Spinal cord (tissue), 10 donors: ENCODE measurements around the gene TMEM126B. TPM values are rescaled to one million over a fixed set of nuclear protein-coding genes. Genes with fewer than 3 reads are reported as not detected.
A peak's percentile ranks its signal among the peaks of the same experiment; 100 is the strongest.
"Not testable (repeated sequence)": the region's sequence is repeated elsewhere in the genome, so short reads cannot be mapped to it uniquely, and the experiment has no call there.

Source experiments
- DNase-seq, 6 donors: peaks; one replicate each; pipeline versions ENCODE4 v3.0.0 to v3.0.0-alpha.2; 2013 to 2015; ENCODE audit warnings: low spot score in 6 of 6, low read depth in 4 of 6
- H3K27ac ChIP-seq: one replicate; pipeline ENCODE4 v1.5.1; 2013; ENCODE audit warnings: low read depth, low read length, control low read depth
- H3K27me3 ChIP-seq: one replicate; pipeline ENCODE4 v1.6.1; 2013; ENCODE audit warnings: low read length; ENCODE audit not compliant: control insufficient read depth, insufficient read depth
- H3K36me3 ChIP-seq: one replicate; pipeline ENCODE4 v1.6.1; 2013; ENCODE audit warnings: low read length; ENCODE audit not compliant: control insufficient read depth, insufficient read depth
- H3K4me1 ChIP-seq: one replicate; pipeline ENCODE4 v1.6.1; 2013; ENCODE audit warnings: low read length; ENCODE audit not compliant: control insufficient read depth, insufficient read depth
- H3K4me3 ChIP-seq: one replicate; pipeline ENCODE4 v1.5.1; 2013; ENCODE audit warnings: low read depth, low read length, control low read depth
- H3K9me3 ChIP-seq: one replicate; pipeline ENCODE4 v1.6.1; 2013; ENCODE audit warnings: low read length; ENCODE audit not compliant: control insufficient read depth, insufficient read depth
- WGBS: methylation state at CpG from one replicate; pipeline ENCODE4 v1.1.5; 2013; ENCODE audit warnings: missing lambda C conversion rate; ENCODE audit not compliant: insufficient coverage; 5-methylcytosine and 5-hydroxymethylcytosine counted together
- polyA plus RNA-seq, 2 donors: library from polyadenylated mRNA; unstranded; fragments of 120-200 nt; gene quantifications; one replicate each; pipeline ENCODE4 v1.2.1, GENCODE V29; 2013; ENCODE audit not compliant: insufficient read length in 2 of 2
- total RNA-seq, 2 donors: library from RNA; depleted of rRNA in 1 of 2; stranded (reverse); fragments of 120-200 nt in 1 of 2; fragments of >200 nt in 1 of 2; gene quantifications; one replicate each; pipeline versions ENCODE4 v1.2.3 to v1.2.4, GENCODE V29; 2013 to 2014
- donor health status: healthy.

TMEM126B gene
- total and polyA plus RNA-seq, 4 donors, result 63.1 to 70.9 (median 65.8) TPM

DNA sequence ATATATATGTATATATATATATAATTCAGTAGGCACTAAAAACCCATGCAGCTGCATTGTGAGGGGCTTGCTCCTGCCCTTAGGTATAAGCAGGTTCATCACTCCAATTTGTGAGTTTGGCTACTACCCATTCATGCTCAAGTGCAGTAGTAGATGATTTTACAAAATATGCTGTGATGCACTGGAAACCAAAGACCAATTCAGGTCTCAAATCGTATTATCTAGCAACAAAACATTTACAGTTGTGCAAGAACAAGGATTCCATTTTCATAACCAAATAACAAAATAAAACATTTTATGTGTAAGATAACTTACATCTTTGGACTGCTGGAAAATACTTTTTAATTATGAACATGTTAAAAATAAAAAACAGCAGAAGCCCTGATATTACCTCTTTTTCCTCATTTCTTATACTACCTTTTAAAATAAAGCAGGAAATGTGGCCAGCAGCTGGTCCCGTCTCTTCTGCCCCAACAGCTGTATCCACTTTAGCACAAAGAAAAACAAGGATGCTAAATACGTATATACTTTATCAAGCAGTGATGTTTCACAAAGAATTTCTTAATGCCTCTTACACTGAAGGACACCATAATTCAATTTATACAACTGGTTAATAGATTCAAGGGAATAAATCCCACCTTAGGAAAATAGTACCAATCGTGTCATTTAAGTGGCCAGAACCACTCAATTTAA, 33.7 kb downstream of the TMEM126B start:
- Histone ChIP-seq H3K36me3 (no peaks in the 10 kb centered on the region), H3K27ac (no peak overlapping the region), H3K27me3 (no peaks in the 10 kb centered on the region), H3K9me3 (no peaks in the 10 kb centered on the region), H3K4me3 (peak overlapping the region; percentile 96), H3K4me1 (no peaks in the 10 kb centered on the region)
- no CpG with 5 or more reads among the region's 4 CpGs for WGBS
- peak in 1 of 6 donors; percentile 7 for DNase-seq

GRCh38 chr11:85663080-85663752, 34.8 kb downstream of the TMEM126B start:
- DNase-seq, result peak in 2 of 6 donors; percentile 38 to 41
- H3K4me1 ChIP-seq, result no peaks in the 10 kb centered on the region
- 6% methylated on average over 4 of the region's 10 CpGs for WGBS
- H3K4me3 ChIP-seq, result peak overlapping the region; percentile 96
- no peaks in the 10 kb centered on the region for H3K36me3 ChIP-seq
- no peaks in the 10 kb centered on the region for H3K27me3 ChIP-seq
- H3K27ac ChIP-seq, result peak overlapping the region; percentile 100
- H3K9me3 ChIP-seq, result no peaks in the 10 kb centered on the region

GRCh38 chr11:85663753-85664614, 35.6 kb downstream of the TMEM126B start:
- peak overlapping the region; percentile 100 for H3K27ac ChIP-seq
- no peaks in the 10 kb centered on the region for H3K9me3 ChIP-seq
- no peaks in the 10 kb centered on the region for H3K27me3 ChIP-seq
- no peaks in the 10 kb centered on the region for H3K4me1 ChIP-seq
- H3K4me3 ChIP-seq, result peak overlapping the region; percentile 96
- DNase-seq, result peak in 4 of 6 donors; percentile 58 to 92 (median 81)
- H3K36me3 ChIP-seq, result no peaks in the 10 kb centered on the region
- under 1% methylated on average over 71 of the region's 73 CpGs for WGBS

GRCh38 chr11:85664615-85665481, 36.5 kb downstream of the TMEM126B start, which contains the start of gene CREBZF:
Gene CREBZF (minus strand): TSS chr11:85665129. CDS start chr11:85664875, 254 bp downstream.
- peak; percentile 91 to 99 (median 92) for DNase-seq
- Histone ChIP-seq H3K4me1 (no peaks in the 10 kb centered on the region), H3K27me3 (no peaks in the 10 kb centered on the region), H3K27ac (peak within 1 kb of the TSS; percentile 100), H3K36me3 (no peaks in the 10 kb centered on the region), H3K4me3 (peak within 1 kb of the TSS; percentile 96), H3K9me3 (no peaks in the 10 kb centered on the region)
- under 1% methylated on average over 56 of the region's 67 CpGs for WGBS

DNA sequence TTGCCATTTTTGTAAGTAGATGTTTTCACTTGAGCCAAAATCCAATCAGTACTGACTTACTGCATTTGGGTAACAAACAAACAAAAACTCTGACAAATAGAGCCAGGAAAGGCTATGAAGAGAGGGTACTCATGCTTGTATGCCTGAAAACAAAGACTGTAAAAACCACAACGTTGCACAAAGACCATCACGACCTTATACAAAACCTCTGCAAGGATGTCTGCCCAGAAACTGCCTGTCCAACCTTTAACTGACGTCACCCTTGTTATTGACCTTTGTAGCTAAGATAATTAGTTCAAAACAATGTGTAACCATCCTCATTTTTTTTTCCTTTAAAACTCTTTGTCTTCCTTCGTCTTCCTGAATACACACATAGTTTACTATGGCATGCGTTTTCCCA, 37.3 kb downstream of the TMEM126B start:
- H3K27ac ChIP-seq, result peak overlapping the region; percentile 100
- no peaks in the 10 kb centered on the region for H3K27me3 ChIP-seq
- H3K9me3 ChIP-seq, result no peaks in the 10 kb centered on the region
- no peak overlapping the region for H3K4me3 ChIP-seq
- WGBS, result no CpG with 5 or more reads among the region's 5 CpGs
- no peaks in the 10 kb centered on the region for H3K36me3 ChIP-seq
- peak in 2 of 6 donors; percentile 14 to 42 for DNase-seq
- no peaks in the 10 kb centered on the region for H3K4me1 ChIP-seq

DNA sequence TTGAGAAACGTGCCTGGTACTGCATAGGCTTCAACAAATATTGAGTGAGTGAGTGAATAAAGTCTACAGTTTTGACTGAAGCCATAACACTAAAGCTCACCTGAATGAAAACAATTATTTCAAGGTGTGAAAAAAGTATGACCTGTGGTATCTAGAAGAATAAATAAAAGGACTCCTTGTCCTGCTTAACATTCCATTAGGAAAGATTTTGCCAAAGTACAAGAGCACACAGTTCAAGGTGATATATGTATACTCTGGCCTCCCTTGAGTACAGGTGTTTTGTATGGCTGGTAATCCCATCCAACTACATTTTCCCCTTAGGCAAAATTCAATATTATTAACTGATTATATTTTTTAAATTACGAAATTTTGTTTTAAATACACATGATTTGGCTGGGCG, 38.3 kb downstream of the TMEM126B start:
- Histone ChIP-seq H3K4me1 (no peaks in the 10 kb centered on the region), H3K36me3 (no peaks in the 10 kb centered on the region), H3K4me3 (no peak overlapping the region), H3K27me3 (no peaks in the 10 kb centered on the region), H3K9me3 (no peaks in the 10 kb centered on the region), H3K27ac (no peak overlapping the region)
- no peak for DNase-seq
- WGBS, result no CpG with 5 or more reads among the region's 3 CpGs

DNA sequence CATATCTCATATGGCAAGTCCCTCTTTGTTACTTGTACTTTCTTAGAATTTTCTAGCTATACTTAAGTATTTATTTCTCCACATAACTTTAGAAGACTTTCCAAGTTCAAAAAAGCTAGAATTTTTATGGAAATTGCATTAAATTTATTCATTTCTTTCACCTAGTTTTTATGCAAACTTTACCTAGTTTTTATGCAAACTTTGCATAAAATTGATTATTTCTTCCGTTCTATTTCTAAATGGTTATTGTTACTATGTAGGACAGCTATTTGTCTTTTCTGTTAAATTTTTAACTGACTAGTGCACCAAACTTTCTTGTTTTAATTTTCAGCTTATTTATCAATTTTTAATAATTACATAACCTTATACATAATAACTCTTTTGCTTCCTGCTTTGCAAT, 39.8 kb downstream of the TMEM126B start:
- no peaks in the 10 kb centered on the region for H3K36me3 ChIP-seq
- no peak overlapping the region for H3K27ac ChIP-seq
- no peaks in the 10 kb centered on the region for H3K9me3 ChIP-seq
- no peak for DNase-seq
- H3K4me1 ChIP-seq, result no peaks in the 10 kb centered on the region
- WGBS, result no CpG with 5 or more reads among the region's 1 CpG
- H3K4me3 ChIP-seq, result no peak overlapping the region
- H3K27me3 ChIP-seq, result no peaks in the 10 kb centered on the region

- H3K9me3 ChIP-seq, result not testable (repeated sequence)
Observed at GRCh38 chr11:85670949-85671663, 42.7 kb downstream of the TMEM126B start.

More at GRCh38 chr11:85670949-85671663, 42.7 kb downstream of the TMEM126B start:
- not testable (repeated sequence) for DNase-seq, H3K4me3 ChIP-seq, H3K4me1 ChIP-seq, H3K36me3 ChIP-seq, H3K27ac ChIP-seq, H3K27me3 ChIP-seq
